Mucosa of rectum (tissue), 2 donors: ENCODE data around the gene RAET1E.
"Not testable (repeated sequence)": the region's sequence is repeated elsewhere in the genome, so short reads cannot be mapped to it uniquely, and the experiment has no call there.

Experiments
- H3K27ac ChIP-seq, 2 donors: one replicate each; pipeline ENCODE4 v1.7.0; 2013; ENCODE audit warnings: inconsistent platforms in 2 of 2, low read depth in 2 of 2, low read length in 2 of 2
- H3K27me3 ChIP-seq, 2 donors: one replicate each; pipeline ENCODE4 v1.7.0; 2013; ENCODE audit warnings: low read length in 2 of 2; ENCODE audit not compliant: control insufficient read depth in 2 of 2, insufficient read depth in 2 of 2
- H3K36me3 ChIP-seq, 2 donors: one replicate each; pipeline ENCODE4 v1.7.0; 2013; ENCODE audit warnings: low read length in 2 of 2; ENCODE audit not compliant: control insufficient read depth in 2 of 2, insufficient read depth in 2 of 2
- H3K4me1 ChIP-seq, 2 donors: one replicate each; pipeline ENCODE4 v1.7.0; 2013; ENCODE audit warnings: low read length in 2 of 2, mild to moderate bottlenecking in 1 of 2; ENCODE audit not compliant: control insufficient read depth in 2 of 2, insufficient read depth in 2 of 2
- H3K4me3 ChIP-seq, 2 donors: one replicate each; pipeline ENCODE4 v1.7.0; 2013; ENCODE audit warnings: low read length in 2 of 2
- H3K9ac ChIP-seq, 2 donors: one replicate each; pipeline ENCODE4 v1.7.0; 2013; ENCODE audit warnings: low read length in 2 of 2, low read depth in 1 of 2, mild to moderate bottlenecking in 1 of 2
- H3K9me3 ChIP-seq, 2 donors: one replicate each; pipeline ENCODE4 v1.7.0; 2013; ENCODE audit warnings: low read length in 2 of 2; ENCODE audit not compliant: control insufficient read depth in 2 of 2
- donor health status: healthy.
- donor health status: Normal muscosa, but diverticular disease.

RAET1E gene

GRCh38 chr6:149891864-149892263 lies 6.0 kb downstream of the RAET1E start:
- H3K9me3 ChIP-seq, H3K9ac ChIP-seq, H3K36me3 ChIP-seq, H3K27me3 ChIP-seq, H3K4me3 ChIP-seq, H3K27ac ChIP-seq: not testable (repeated sequence)
- H3K4me1 ChIP-seq = peaks cover 16 to 28% of the 10 kb centered on the region in 2 donors

DNA sequence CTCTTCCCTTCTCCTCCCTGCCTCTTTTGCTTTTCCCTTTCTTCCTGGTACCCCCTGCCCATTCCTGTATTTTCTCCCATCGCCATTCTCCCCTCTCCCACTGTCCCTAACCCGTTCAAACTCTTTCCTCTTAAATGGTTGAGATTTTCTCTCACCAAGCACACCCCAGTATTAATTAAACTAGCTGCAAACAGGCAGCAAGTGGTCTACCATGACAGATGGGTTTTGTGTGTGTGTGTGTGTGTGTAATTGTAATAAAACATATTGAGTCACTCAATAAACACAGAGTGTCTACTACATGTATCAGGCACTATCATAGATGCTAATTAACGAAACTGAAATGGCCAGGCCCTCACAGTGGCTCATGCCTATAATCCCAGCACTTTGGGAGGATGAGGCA lies 6.7 kb downstream of the RAET1E start:
- Histone ChIP-seq H3K27ac (no peak overlapping the region), H3K27me3 (no peaks in the 10 kb centered on the region), H3K4me1 (peaks cover 15 to 22% of the 10 kb centered on the region in 2 donors), H3K36me3 (no peaks in the 10 kb centered on the region), H3K9me3 (no peaks in the 10 kb centered on the region), H3K9ac (no peak overlapping the region), H3K4me3 (no peak overlapping the region)

- Histone ChIP-seq H3K9ac (no peak overlapping the region), H3K4me3 (no peak overlapping the region), H3K4me1 (peaks cover 10 to 16% of the 10 kb centered on the region in 2 donors), H3K27ac (no peak overlapping the region), H3K9me3 (no peaks in the 10 kb centered on the region), H3K27me3 (no peaks in the 10 kb centered on the region), H3K36me3 (no peaks in the 10 kb centered on the region)
These were observed 7.3 kb downstream of the RAET1E start for GRCh38 chr6:149890629-149891045.

- Histone ChIP-seq H3K9me3 (no peaks in the 10 kb centered on the region), H3K4me1 (peaks cover 0 to 5% of the 10 kb centered on the region in 2 donors), H3K4me3 (no peak overlapping the region), H3K27me3 (no peaks in the 10 kb centered on the region), H3K27ac (no peak overlapping the region), H3K36me3 (no peaks in the 10 kb centered on the region), H3K9ac (no peak overlapping the region)
These were observed 8.6 kb downstream of the RAET1E start for GRCh38 chr6:149889326-149889725.

DNA sequence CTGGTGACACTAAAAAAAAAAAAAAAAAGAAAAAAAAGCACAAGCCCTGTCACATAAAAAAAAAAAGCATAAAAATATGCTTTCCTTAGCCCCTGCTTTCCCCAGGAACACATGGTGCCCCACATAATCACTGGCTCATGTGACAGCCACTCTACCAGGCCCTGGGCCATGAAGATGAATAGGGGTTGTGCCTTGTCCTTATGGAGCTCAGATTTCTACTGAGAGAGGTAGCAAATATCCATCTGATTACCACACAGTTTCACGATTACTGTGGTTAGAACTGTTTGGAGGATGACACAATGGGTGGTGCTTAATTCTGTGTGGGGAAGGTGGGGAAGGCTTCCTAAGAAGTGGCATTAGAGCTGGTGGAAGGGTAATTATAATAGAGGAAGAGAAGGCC lies 9.3 kb downstream of the RAET1E start:
- no peak overlapping the region for H3K27ac ChIP-seq
- H3K9ac ChIP-seq = no peak overlapping the region

GRCh38 chr6:149888093-149888492 lies 9.8 kb downstream of the RAET1E start:
- Histone ChIP-seq H3K27me3 (no peaks in the 10 kb centered on the region), H3K4me3 (no peak overlapping the region), H3K9me3 (no peaks in the 10 kb centered on the region), H3K9ac (no peak overlapping the region), H3K36me3 (no peaks in the 10 kb centered on the region), H3K4me1 (peaks cover 0 to 5% of the 10 kb centered on the region in 2 donors), H3K27ac (no peak overlapping the region)

More for the DNA sequence above, 9.3 kb downstream of the RAET1E start:
- peaks cover 0 to 5% of the 10 kb centered on the region in 2 donors for H3K4me1 ChIP-seq
- no peaks in the 10 kb centered on the region for H3K27me3 ChIP-seq
- no peaks in the 10 kb centered on the region for H3K36me3 ChIP-seq
- H3K4me3 ChIP-seq = no peak overlapping the region
- no peaks in the 10 kb centered on the region for H3K9me3 ChIP-seq

DNA sequence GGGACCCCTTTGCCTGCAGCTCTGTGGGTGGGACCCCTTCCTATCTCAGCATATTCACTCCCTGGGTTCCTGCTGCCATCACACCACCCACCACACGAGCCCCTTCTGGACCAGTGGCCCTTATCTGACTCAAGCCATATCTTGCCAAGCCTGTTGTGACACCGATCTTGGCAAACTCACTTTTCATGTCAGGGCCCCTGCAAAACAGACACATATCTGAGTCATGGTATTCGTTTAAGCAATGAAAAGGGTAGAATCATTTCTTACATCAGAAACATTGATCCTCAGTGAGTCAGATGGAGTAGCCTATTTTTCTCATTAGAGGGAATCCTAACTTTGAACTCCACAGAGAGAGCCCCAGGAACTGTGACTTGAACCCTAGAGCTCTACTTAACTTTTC lies 10.6 kb downstream of the RAET1E start:
- H3K36me3 ChIP-seq = no peaks in the 10 kb centered on the region
- H3K4me1 ChIP-seq = peaks cover 0 to 5% of the 10 kb centered on the region in 2 donors
- no peak overlapping the region for H3K27ac ChIP-seq
- H3K4me3 ChIP-seq = no peak overlapping the region
- H3K9me3 ChIP-seq = no peaks in the 10 kb centered on the region
- H3K9ac ChIP-seq = no peak overlapping the region
- no peaks in the 10 kb centered on the region for H3K27me3 ChIP-seq

GRCh38 chr6:149885888-149886287 lies 12.0 kb downstream of the RAET1E start:
- no peak overlapping the region for H3K9ac ChIP-seq
- H3K27me3 ChIP-seq = no peaks in the 10 kb centered on the region
- no peak overlapping the region for H3K27ac ChIP-seq
- H3K9me3 ChIP-seq = no peaks in the 10 kb centered on the region
- H3K4me3 ChIP-seq = no peak overlapping the region
- H3K4me1 ChIP-seq = peaks cover 0 to 5% of the 10 kb centered on the region in 2 donors
- H3K36me3 ChIP-seq = no peaks in the 10 kb centered on the region

- Histone ChIP-seq H3K4me3 (no peak overlapping the region), H3K9ac (no peak overlapping the region), H3K4me1 (peaks cover 0 to 5% of the 10 kb centered on the region in 2 donors), H3K27ac (no peak overlapping the region), H3K36me3 (no peaks in the 10 kb centered on the region), H3K9me3 (no peaks in the 10 kb centered on the region), H3K27me3 (peaks cover 0 to 5% of the 10 kb centered on the region in 2 donors)
These were observed 13.3 kb downstream of the RAET1E start for GRCh38 chr6:149884617-149885016.

- Histone ChIP-seq H3K9me3 (no peaks in the 10 kb centered on the region), H3K27ac (no peak overlapping the region), H3K9ac (no peak overlapping the region), H3K4me1 (peaks cover 0 to 5% of the 10 kb centered on the region in 2 donors), H3K27me3 (peaks cover 0 to 5% of the 10 kb centered on the region in 2 donors), H3K36me3 (no peaks in the 10 kb centered on the region), H3K4me3 (no peak overlapping the region)
These were observed 13.7 kb downstream of the RAET1E start for GRCh38 chr6:149884215-149884614.

DNA sequence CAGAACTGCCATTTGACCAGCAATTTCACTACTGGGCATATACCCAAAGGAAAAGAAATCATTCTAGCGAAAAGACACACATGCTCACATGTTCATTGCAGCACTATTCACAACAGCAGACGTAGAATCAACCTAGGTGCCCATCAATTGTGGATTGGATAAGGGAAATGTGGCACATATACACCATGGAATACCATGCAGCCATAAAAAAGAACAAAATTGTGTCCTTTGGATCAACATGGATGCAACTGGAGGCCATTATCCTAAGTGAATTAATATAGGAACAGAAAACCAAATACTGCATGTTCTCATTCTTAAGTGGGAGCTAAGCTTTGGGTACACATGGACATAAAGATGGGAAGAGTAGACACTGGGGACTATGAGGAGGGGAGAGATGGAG lies 16.1 kb downstream of the RAET1E start:
- no peak overlapping the region for H3K4me3 ChIP-seq
- H3K9ac ChIP-seq = no peak overlapping the region
- H3K4me1 ChIP-seq = no peaks in the 10 kb centered on the region
- peaks cover 0 to 5% of the 10 kb centered on the region in 2 donors for H3K27me3 ChIP-seq
- H3K36me3 ChIP-seq = no peaks in the 10 kb centered on the region
- H3K9me3 ChIP-seq = no peaks in the 10 kb centered on the region
- no peak overlapping the region for H3K27ac ChIP-seq
